Measurements from ENCODE around the gene SF1.
"Not testable (repeated sequence)": the region's sequence is repeated elsewhere in the genome, so short reads cannot be mapped to it uniquely, and the experiment has no call there.

Gene SF1

GRCh38 chr11:64778473-64779298 lies at the start of gene SF1:
Gene SF1, minus strand, starts transcription at chr11:64778542. Its CDS starts 150 bp downstream, at chr11:64778392.
- DNase-seq: peak; percentile 100

GRCh38 chr11:64827451-64827839 lies 49.1 kb upstream of the SF1 start:
- DNase-seq: no peak

GRCh38 chr11:64826578-64827450 lies 48.5 kb upstream of the SF1 start:
- no peak for DNase-seq

- peak; percentile 16 for DNase-seq
Measured at GRCh38 chr11:64826062-64826461, 47.7 kb upstream of the SF1 start.

GRCh38 chr11:64823568-64824119 lies 45.3 kb upstream of the SF1 start:
- DNase-seq: no peak

- no peak for DNase-seq
Measured at GRCh38 chr11:64817476-64817875, 39.1 kb upstream of the SF1 start.

GRCh38 chr11:64815433-64815832 lies 37.1 kb upstream of the SF1 start:
- DNase-seq: not testable (repeated sequence)

GRCh38 chr11:64814712-64815187 lies 36.4 kb upstream of the SF1 start:
- no peak for DNase-seq

- no peak for DNase-seq
Measured at GRCh38 chr11:64813826-64814225, 35.5 kb upstream of the SF1 start.

GRCh38 chr11:64810891-64811272 lies 32.5 kb upstream of the SF1 start:
- DNase-seq: peak; percentile 77

GRCh38 chr11:64810271-64810890 lies 32.0 kb upstream of the SF1 start, which contains the start of gene MEN1:
Gene MEN1, minus strand, starts transcription at chr11:64810551. Its CDS starts 442 bp downstream, at chr11:64810109.
- DNase-seq: peak; percentile 97

GRCh38 chr11:64809781-64810241 lies 31.5 kb upstream of the SF1 start:
- peak; percentile 43 for DNase-seq

GRCh38 chr11:64805481-64805880 lies 27.1 kb upstream of the SF1 start:
- DNase-seq: no peak

- no peak for DNase-seq
Measured at GRCh38 chr11:64804346-64805210, 26.2 kb upstream of the SF1 start.

- no peak for DNase-seq
Measured at GRCh38 chr11:64803846-64804345, 25.6 kb upstream of the SF1 start.

- peak; percentile 82 for DNase-seq
Measured at GRCh38 chr11:64803158-64803845, 25.0 kb upstream of the SF1 start, which contains the start of gene MAP4K2. Gene MAP4K2, minus strand, starts transcription at chr11:64803214. Its CDS starts 65 bp downstream, at chr11:64803149.

GRCh38 chr11:64802370-64803157 lies 24.2 kb upstream of the SF1 start:
- DNase-seq: no peak

- no peak for DNase-seq
Measured at GRCh38 chr11:64801561-64802369, 23.4 kb upstream of the SF1 start.

- DNase-seq: no peak
Measured at GRCh38 chr11:64801158-64801464, 22.8 kb upstream of the SF1 start.
